Keratinocyte (primary cell): ENCODE results near the gene MLXIPL. TPM values are rescaled to one million over a fixed set of nuclear protein-coding genes. Genes with fewer than 3 reads are reported as not detected.
A peak's percentile ranks its signal among the peaks of the same experiment; 100 is the strongest.

Source experiments
- DNase-seq: peaks from one replicate; pipeline ENCODE4 v3.0.0-alpha.2; 2011; ENCODE audit warnings: low read depth, missing footprints, low spot score
- FAIRE-seq: peaks from 2 replicates; lab custom pipeline; 2011; peaks lifted over from hg19 to GRCh38; lab: Jason Lieb, UNC
- H2AFZ ChIP-seq: 2 replicates; pipeline ENCODE4 v1.6.0; 2012; ENCODE audit warnings: low read length, control low read depth, inconsistent platforms; ENCODE audit not compliant: control insufficient read depth
- H3K27ac ChIP-seq: 2 replicates; pipeline ENCODE4 v1.5.1; 2011; ENCODE audit warnings: low read length; ENCODE audit not compliant: control insufficient read depth, insufficient read depth
- H3K27me3 ChIP-seq: 3 replicates; pipeline ENCODE4 v1.6.0; 2011; ENCODE audit warnings: low read length; ENCODE audit not compliant: control insufficient read depth, insufficient read depth; ENCODE audit errors: extremely low read depth
- H3K36me3 ChIP-seq, 2 experiments: 2 replicates in 1 of 2; 3 replicates in 1 of 2; pipeline ENCODE4 v1.5.1; 2011; ENCODE audit warnings: low read length in 2 of 2, mild to moderate bottlenecking in 1 of 2; ENCODE audit not compliant: control insufficient read depth in 2 of 2, insufficient read depth in 2 of 2; ENCODE audit errors: extremely low read depth in 1 of 2
- H3K4me1 ChIP-seq: 3 replicates; pipeline ENCODE4 v1.5.1; 2011; ENCODE audit warnings: low read length; ENCODE audit not compliant: control insufficient read depth, insufficient read depth; ENCODE audit errors: extremely low read depth
- H3K4me2 ChIP-seq: 3 replicates; pipeline ENCODE4 v1.6.0; 2011; ENCODE audit warnings: low read depth, low read length; ENCODE audit not compliant: control insufficient read depth, insufficient read depth; ENCODE audit errors: extremely low read depth
- H3K4me3 ChIP-seq, 3 experiments: fragments of 200-600 bp in 1 of 3; sonication (generic) in 1 of 3; 2 replicates in 2 of 3; 3 replicates in 1 of 3; pipeline ENCODE4 v1.5.1; 2011 to 2016; ENCODE audit warnings: low read length in 3 of 3, mild to moderate bottlenecking in 3 of 3, control low read depth in 2 of 3, inconsistent platforms in 1 of 3, low read depth in 1 of 3, mixed read lengths in 1 of 3, mixed run types in 1 of 3, moderate library complexity in 1 of 3; ENCODE audit not compliant: control insufficient read depth in 2 of 3, insufficient read depth in 2 of 3; ENCODE audit errors: extremely low read depth in 1 of 3
- H3K79me2 ChIP-seq: 2 replicates; pipeline ENCODE4 v1.6.0; 2012; ENCODE audit warnings: low read length; ENCODE audit not compliant: control insufficient read depth, insufficient read depth
- H3K9ac ChIP-seq: 3 replicates; pipeline ENCODE4 v1.6.0; 2011; ENCODE audit warnings: low read length; ENCODE audit not compliant: control insufficient read depth, insufficient read depth; ENCODE audit errors: extremely low read depth
- H3K9me1 ChIP-seq: 3 replicates; pipeline ENCODE4 v1.6.0; 2011; ENCODE audit warnings: low read length; ENCODE audit not compliant: control insufficient read depth, insufficient read depth; ENCODE audit errors: extremely low read depth
- H3K9me3 ChIP-seq: 2 replicates; pipeline ENCODE4 v1.5.1; 2012; ENCODE audit warnings: low read depth, low read length; ENCODE audit not compliant: control insufficient read depth
- H4K20me1 ChIP-seq: 3 replicates; pipeline ENCODE4 v1.6.0; 2011; ENCODE audit warnings: low read length; ENCODE audit not compliant: control insufficient read depth, insufficient read depth; ENCODE audit errors: extremely low read depth
- EZH2 ChIP-seq: IDR thresholded peaks from one replicate; pipeline ENCODE4 v1.6.1; 2012; ENCODE audit warnings: inconsistent platforms, mild to moderate bottlenecking, low read length, moderate library complexity
- dilution Hi-C: fragments of 300-500 bp; cut with MboI; formaldehyde crosslinking; loops from one replicate; pipeline ENCODE4 v1.7.0; 2020; ENCODE audit warnings: low sequenced_read_pairs; ENCODE audit not compliant: extremely low pct_ligation_motif_present
- polyA minus RNA-seq, 3 experiments: library from RNA; depleted of rRNA, polyadenylated mRNA; stranded (reverse); fragments of >200 nt; gene quantifications; 1 replicate in 1 of 3; 2 replicates in 1 of 3; 3 replicates in 1 of 3; pipeline ENCODE4 v1.2.3, GENCODE V29; 2011
- polyA plus RNA-seq, 5 experiments: library from polyadenylated mRNA; depleted of rRNA in 3 of 5; stranded (reverse) in 3 of 5; stranded (forward) in 1 of 5; unstranded in 1 of 5; fragments of >200 nt; gene quantifications; 1 replicate in 1 of 5; 2 replicates in 3 of 5; 3 replicates in 1 of 5; pipeline versions ENCODE4 v1.2.1 to v1.2.3, GENCODE V29; 2011 to 2012; ENCODE audit warnings: missing spikeins in 2 of 5, low read depth in 1 of 5, low replicate concordance in 1 of 5
- TF ChIP-seq, protein P1 (sequence below), 3 experiments: IDR thresholded peaks in 1 of 3; conservative IDR thresholded peaks in 1 of 3; optimal IDR thresholded peaks in 1 of 3; 2 replicates in 2 of 3; 3 replicates in 1 of 3; pipeline versions ENCODE3 to v1.5.1; 2011; ENCODE audit warnings: low read length in 3 of 3, mild to moderate bottlenecking in 3 of 3, moderate library complexity in 2 of 3, control low read depth in 1 of 3, inconsistent platforms in 1 of 3; ENCODE audit not compliant: insufficient read depth in 2 of 3; ENCODE audit errors: extremely low read depth in 1 of 3

Gene MLXIPL
- polyA plus RNA-seq (0.05 to 0.14 TPM (median 0.05 TPM) in 3 replicates), polyA minus RNA-seq (0.10 to 0.23 TPM in 2 of 3 replicates, not detected in the other)
- not detected for polyA plus RNA-seq (2011; ENCODE audit: low read depth)
- 0.02 and 0.04 TPM in 2 replicates for polyA plus RNA-seq (2011; cell fraction: cytosol; rRNA removed)
- polyA plus RNA-seq (2011; cell fraction: nucleus; rRNA removed): 0.35 and 0.74 TPM in 2 replicates
- polyA plus RNA-seq (2012; ENCODE audit: low replicate concordance): 0.10 and 0.23 TPM in 2 replicates
- 0.77 TPM for polyA minus RNA-seq (2011; cell fraction: cytosol; rRNA and poly(A)+ RNA removed)
- polyA minus RNA-seq (2011; cell fraction: nucleus; rRNA and poly(A)+ RNA removed): 0.47 TPM in 1 of 2 replicates, not detected in the other

DNA sequence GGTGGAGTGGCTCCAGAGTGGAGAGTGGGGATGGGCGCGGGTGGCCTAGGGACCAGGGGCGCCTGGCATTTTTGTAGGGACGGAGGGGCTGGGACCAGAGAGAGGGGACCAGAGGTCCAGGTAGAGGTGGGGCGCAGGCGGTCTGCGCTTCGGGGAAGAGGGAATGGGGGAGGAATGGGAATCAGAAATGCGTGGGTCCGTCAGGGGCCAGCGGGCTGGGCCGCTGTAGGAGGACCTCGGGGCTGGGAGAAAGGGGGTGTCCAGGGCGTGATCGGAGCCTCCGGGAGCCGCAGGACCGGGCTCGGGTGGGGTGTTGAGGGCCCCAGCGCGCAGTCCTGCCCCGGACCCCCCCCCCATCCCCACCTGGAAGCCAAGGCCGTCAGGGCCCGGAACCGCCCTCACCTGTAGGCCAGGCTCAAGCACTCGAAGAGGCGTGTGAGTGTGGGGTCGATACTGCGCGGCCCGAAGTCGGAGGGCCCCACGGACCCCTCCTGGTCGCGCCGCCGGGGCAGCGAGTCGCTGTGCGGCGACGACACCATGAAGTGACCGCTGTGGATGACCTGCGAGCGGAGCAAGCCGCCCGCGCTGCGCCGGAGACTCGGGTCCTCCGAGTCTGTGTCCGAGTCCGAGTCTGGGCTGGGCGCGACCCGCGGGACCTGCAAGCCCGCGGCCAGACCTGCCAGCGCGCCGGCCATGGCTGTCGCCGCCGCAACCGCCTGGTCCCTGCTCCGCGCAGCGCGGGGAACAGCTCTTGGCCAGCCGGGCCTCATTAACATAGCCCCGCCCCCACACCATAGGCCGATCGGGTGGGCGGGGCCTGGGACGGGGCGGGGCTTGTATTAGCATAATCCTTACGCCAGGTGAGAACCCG lies at the start of gene MLXIPL:
Gene MLXIPL (minus strand): TSS at position 725 of the 871 bp plus-strand sequence. CDS start 30 bp downstream, at position 695.
- H3K36me3 ChIP-seq: no peaks in the 10 kb centered on the region
- no peaks in the 10 kb centered on the region for H3K79me2 ChIP-seq
- H3K4me1 ChIP-seq: peaks cover 8% of the 10 kb centered on the region
- H3K9me3 ChIP-seq: no peaks in the 10 kb centered on the region
- H3K4me2 ChIP-seq: peak within 1 kb of the TSS; percentile 74
- peaks cover 43% of the 10 kb centered on the region for H3K27me3 ChIP-seq
- peak within 1 kb of the TSS; percentile 44 to 50 (median 49) for H3K4me3 ChIP-seq
- H4K20me1 ChIP-seq: no peaks in the 10 kb centered on the region
- FAIRE-seq (no peak), DNase-seq (no peak)
- dilution Hi-C loops: no loop called here
- no peak within 1 kb of the TSS for H3K27ac ChIP-seq
- peak within 1 kb of the TSS; percentile 69 for H2AFZ ChIP-seq
- peak within 1 kb of the TSS; percentile 33 for H3K9ac ChIP-seq
- no peaks in the 10 kb centered on the region for H3K9me1 ChIP-seq
- TF ChIP-seq, protein P1, sequence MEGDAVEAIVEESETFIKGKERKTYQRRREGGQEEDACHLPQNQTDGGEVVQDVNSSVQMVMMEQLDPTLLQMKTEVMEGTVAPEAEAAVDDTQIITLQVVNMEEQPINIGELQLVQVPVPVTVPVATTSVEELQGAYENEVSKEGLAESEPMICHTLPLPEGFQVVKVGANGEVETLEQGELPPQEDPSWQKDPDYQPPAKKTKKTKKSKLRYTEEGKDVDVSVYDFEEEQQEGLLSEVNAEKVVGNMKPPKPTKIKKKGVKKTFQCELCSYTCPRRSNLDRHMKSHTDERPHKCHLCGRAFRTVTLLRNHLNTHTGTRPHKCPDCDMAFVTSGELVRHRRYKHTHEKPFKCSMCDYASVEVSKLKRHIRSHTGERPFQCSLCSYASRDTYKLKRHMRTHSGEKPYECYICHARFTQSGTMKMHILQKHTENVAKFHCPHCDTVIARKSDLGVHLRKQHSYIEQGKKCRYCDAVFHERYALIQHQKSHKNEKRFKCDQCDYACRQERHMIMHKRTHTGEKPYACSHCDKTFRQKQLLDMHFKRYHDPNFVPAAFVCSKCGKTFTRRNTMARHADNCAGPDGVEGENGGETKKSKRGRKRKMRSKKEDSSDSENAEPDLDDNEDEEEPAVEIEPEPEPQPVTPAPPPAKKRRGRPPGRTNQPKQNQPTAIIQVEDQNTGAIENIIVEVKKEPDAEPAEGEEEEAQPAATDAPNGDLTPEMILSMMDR (optimal IDR thresholded peaks at IDR 0.05 in 1 of 3, IDR thresholded peaks at IDR 0.05 in 1 of 3, conservative IDR thresholded peaks at IDR 0.05 in 1 of 3; ENCODE audit: extremely low read depth in 1 of 3, insufficient read depth in 2 of 3, low read length in 3 of 3): no peak
- peak; percentile 74 for TF ChIP-seq EZH2

GRCh38 chr7:73671857-73672445 lies 47.6 kb upstream of the MLXIPL start:
- Histone ChIP-seq H3K79me2 (no peaks in the 10 kb centered on the region), H3K9me1 (no peaks in the 10 kb centered on the region), H2AFZ (no peak overlapping the region), H4K20me1 (peaks cover 3% of the 10 kb centered on the region), H3K36me3 (no peaks in the 10 kb centered on the region), H3K9ac (no peak overlapping the region), H3K27me3 (no peaks in the 10 kb centered on the region), H3K4me1 (peaks cover 5% of the 10 kb centered on the region), H3K4me3 (no peak overlapping the region), H3K9me3 (no peaks in the 10 kb centered on the region), H3K4me2 (no peak overlapping the region), H3K27ac (no peak overlapping the region)
- FAIRE-seq: no peak
- TF ChIP-seq, protein P1 (optimal IDR thresholded peaks at IDR 0.05 in 1 of 3, IDR thresholded peaks at IDR 0.05 in 1 of 3, conservative IDR thresholded peaks at IDR 0.05 in 1 of 3; ENCODE audit: extremely low read depth in 1 of 3, insufficient read depth in 2 of 3, low read length in 3 of 3): no peak
- dilution Hi-C loops: no loop called here
- DNase-seq: no peak
